ENCODE data around the gene COMT.

GRCh38 chr22:20000246-20001081 lies 58.9 kb downstream of the COMT start:
- TF ChIP-seq EZH2 (IDR thresholded peaks at IDR 0.05; ENCODE audit: insufficient read depth, poor library complexity, severe bottlenecking) (no peak), EZH2phosphoT487 (IDR thresholded peaks at IDR 0.05; ENCODE audit: insufficient read depth, low read depth) (no peak)
